ENCODE measurements around the gene PNMA8B.

- no peak for TF ChIP-seq CTCF (conservative IDR thresholded peaks at IDR 0.05; ENCODE audit: low read depth, low read length)
- TF ChIP-seq EZH2 (IDR thresholded peaks at IDR 0.05; ENCODE audit: borderline replicate concordance, low read depth, low read length, poor library complexity, severe bottlenecking): no peak
Measured at GRCh38 chr19:46503848-46504453, 8.3 kb upstream of the PNMA8B start.
